RCC 7860 (cell line): Measurements from ENCODE around the gene C2orf78.
"Not testable (repeated sequence)": the region's sequence is repeated elsewhere in the genome, so short reads cannot be mapped to it uniquely, and the experiment has no call there.

Experiments used
- DNase-seq: peaks from one replicate; pipeline ENCODE4 v3.0.0-alpha.2; 2015; ENCODE audit warnings: low spot score
- FAIRE-seq: peaks from 2 replicates; lab custom pipeline; 2012; peaks lifted over from hg19 to GRCh38; lab: Jason Lieb, UNC

Gene C2orf78

DNA sequence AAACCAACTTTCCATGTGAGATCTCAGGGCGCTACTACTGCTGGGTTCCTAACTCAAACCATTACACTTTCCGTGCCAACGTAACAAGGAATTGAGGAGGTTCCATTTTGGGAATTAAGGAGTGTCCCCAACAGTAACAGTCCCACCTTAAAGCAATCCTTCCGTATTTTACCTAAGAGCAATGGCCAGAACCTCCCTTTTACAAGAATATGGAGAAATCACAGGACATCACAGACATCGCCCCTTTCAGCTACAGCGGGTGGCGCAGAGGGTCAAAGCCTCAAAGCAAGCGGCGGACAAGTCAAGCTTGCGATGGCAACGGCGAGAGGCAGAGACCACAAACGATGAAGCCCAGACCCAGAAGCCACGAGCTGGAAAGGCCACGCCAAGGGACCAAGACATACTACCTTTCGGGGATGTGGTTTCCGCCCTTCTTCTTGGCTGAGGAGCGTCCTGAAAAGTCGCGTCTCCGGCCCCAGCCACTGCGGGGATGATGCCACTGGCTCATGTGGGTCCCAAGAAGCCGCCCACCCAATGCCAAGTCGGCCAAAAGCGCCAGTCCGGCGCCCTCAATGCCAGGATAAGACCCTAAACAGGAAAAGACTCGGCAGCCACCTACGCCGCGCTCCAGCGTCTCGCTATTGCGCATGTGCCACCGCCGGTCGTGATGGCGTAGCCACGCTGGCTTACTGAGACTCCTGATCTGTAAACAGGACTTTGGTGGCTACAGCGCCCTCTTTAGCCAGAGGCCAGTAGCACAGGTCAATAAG is 4.3 kb upstream of the C2orf78 start, which contains the start of gene DUSP11:
TSS of gene DUSP11 (minus strand) at position 637 of the 770 bp plus-strand sequence. CDS start at position 508, 129 bp downstream.
- peak; percentile 75 for FAIRE-seq
- peak; percentile 87 for DNase-seq

DNA sequence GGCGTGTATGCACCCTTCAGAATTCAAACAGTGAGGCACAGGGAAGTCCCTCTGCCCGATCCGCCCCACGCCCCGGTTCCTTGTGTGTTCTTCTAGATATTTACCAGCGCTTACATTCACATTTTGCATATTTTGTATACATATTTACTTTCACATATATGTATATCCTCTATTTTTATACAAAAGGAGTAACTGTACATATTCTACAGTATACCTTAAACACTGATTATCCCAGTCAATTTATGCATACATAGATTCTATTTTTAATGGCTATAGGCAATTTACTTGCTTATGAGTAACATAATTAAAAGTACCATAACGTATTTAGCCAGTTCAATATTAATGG is 3.8 kb upstream of the C2orf78 start:
- DNase-seq (no peak), FAIRE-seq (no peak)

DNA sequence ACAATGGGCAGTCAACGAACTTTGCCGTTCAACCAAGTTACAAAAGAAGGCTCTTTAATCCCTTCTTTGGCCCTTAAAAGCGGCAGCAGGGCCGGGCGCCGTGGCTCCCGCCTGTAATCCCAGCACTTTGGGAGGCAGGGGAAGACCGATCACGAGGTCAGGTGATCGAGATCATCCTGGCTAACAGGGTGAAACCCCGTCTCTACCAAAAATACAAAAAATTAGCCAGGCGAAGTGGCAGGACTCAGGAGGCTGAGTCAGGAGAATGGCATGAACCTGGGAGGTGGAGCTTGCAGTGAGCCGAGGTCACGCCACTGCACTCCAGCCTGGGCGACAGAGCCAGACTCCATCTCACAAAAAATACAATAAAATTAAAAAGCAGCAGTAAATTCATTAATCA is 581 bp upstream of the C2orf78 start:
- peak; percentile 48 for DNase-seq
- FAIRE-seq = not testable (repeated sequence)

DNA sequence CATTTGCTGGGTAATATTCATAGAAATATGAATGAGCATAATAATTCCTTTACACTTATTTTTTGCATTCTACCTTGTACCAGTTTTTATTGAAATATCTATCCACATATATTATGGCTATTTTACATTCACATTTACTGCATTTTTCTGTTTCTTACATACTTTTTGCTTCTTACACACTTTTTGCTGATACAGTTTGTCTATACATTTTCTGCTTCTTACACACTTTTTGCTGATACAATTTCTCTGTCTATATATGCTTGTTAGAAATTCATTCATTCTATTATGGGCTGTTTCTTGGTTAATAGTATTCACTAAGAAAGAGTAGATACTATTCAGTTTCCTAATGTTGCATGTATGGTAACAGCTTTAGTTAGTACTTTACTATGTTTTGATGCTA is 27.9 kb downstream of the C2orf78 start:
- no peak for DNase-seq
- FAIRE-seq = no peak

DNA sequence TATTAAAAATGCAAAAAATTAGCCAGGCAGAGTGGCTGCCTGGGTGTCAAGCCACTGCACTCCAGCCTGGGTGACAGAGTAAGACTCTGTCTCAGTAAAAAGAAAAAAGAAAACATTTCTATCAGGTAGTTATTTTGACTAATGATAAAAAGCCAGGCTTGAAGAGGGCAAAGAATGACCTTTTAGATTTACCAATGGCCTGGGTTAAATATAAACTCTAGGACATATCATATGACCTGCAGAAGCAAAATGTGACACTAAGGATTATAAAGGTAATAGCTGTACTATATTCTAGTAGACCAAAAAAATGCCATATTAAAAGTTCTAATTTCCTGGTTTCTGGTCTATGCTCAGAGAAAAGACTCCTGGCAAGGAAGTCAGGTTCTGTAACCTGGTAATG is 28.7 kb downstream of the C2orf78 start:
- no peak for FAIRE-seq
- DNase-seq = no peak

DNA sequence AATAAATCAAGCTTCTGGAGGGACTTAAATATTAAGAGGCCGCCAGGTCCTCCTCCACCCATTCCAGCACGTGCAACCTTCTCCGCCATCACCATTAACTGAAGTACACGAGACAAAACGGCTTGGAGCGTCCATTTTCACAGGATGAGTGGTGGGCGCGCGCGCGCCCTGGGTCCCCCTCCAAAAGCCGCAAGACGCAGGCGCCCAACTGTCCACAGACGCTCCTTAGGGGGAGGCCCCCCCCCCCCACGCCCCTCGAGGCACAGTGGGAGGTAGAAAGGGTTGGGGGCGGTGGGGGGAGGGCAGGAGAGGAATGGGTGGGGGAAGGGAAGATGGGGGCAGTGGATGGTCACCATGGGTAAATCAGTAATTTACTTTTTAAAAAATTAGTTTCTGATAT is 34.3 kb downstream of the C2orf78 start:
- FAIRE-seq (no peak), DNase-seq (no peak)

DNA sequence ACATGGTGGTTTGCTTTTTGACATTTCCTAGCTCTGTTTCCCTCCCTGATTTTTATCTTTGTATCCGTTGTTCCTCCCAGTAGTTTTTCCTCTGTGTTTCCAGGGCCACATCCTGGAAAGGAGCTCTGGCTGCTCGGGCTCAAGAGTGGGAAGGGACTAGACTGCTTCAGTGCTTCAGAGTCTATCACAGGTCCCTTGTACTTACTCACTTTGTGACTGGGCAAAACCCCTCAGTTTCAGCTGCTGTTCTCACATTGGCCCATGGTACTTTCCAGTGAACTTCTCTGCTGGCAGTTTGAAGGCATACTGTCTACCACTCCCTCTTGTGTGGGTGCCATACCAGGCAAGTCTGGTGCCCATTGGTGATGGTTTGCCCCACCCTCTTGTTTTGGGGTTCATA is 37.2 kb downstream of the C2orf78 start:
- DNase-seq (no peak), FAIRE-seq (no peak)

DNA sequence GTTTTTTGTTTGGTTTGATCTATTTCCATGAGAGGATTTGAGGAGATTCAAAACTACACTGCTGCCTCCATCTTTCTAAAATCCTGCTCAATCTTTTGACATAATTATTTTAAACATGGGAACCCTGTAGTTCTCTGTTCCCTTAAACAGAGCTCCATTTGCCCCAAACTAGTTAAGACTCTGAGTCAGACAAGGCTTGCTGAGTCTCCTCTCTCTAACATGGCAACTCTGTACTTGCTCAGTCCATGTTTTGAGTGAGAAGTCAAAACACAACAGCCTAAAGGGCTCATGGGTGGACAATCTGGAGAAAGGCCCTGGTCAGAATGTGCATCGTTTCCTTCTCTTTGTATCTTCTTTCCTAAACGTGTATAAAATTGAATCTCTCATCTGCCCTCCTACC is 37.7 kb downstream of the C2orf78 start:
- DNase-seq (no peak), FAIRE-seq (no peak)

DNA sequence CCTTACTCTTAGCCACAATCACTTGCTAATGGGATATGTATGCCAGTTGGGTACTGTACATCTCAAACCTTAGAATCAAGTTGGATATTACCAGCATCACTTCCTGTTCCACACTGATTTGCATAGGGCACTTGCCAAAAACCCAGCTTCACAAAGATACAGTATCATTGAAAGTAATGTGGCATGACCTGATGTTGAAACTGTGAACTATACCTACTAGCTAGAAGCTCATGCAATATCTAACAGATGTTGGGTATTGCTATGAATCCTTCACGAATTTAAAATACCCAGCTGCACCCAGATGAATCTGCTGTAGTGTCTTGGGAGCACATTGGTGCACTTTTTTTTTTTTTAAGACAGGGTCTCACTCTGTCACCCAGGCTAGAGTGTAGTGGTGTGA is 38.3 kb downstream of the C2orf78 start:
- no peak for DNase-seq
- no peak for FAIRE-seq

DNA sequence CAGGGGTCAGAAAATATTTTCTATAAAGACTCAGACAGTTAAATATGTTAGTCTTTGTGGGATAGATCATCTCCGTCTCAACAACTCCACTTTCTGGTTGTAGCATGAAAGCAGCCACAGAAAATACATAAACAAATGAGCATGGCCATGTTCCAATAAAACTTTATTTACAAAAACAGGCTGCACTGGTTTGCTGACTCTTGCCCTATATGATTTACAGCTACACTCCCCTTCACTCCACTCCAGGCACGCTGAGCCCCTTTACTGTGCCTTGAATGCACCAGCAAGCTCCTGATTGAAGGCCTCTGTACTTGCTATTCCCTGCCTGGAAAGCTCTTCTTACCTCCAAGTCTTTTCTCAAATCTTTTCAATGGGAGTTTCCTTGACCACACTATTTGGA is 39.0 kb downstream of the C2orf78 start:
- FAIRE-seq (no peak), DNase-seq (no peak)

DNA sequence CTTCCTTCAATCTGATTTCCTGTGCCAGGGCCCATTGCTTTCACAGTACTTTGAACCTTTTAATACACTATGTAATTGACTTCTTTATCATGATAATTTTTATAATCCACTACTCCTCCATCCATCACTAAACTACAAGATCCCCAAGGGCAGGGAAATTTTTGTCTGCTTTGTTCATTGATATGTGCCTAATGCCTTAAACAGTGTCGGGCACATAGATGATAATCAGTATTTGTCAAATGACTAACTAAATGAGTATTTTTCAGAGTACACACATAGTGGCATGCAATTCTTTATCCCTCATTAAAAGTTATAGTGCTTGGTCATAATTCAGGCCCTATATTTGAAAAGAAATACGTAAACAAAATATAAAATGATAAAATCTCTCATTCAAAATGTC is 39.4 kb downstream of the C2orf78 start:
- no peak for DNase-seq
- FAIRE-seq = no peak

DNA sequence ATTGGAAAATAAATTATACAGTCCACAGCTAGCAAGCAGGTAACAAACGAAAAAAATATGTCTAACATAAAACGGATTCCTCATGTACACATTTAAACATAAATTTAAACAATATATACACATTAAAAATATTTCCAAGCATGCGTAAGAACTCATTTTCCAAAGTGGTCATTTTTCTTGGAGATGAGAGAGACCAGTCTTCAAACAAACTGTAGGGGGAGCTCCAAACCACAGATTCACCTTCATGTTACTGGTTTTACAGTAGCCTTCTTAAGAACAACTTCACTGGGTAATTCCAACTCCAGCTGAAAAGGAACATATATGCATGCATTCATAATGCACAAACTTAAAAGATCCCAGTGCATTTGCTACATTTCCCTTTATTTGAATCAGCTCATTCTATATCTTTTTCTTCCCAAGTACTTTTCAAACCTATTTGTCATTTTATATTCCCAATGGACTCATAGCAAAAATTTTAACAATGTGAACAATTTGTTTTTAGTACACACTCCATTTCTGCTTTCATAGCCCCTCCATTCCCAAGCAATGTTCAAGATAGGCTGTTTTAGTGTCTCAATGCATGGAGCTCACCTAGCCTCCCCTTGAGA is 40.0 kb downstream of the C2orf78 start:
- DNase-seq (peak; percentile 56), FAIRE-seq (peak; percentile 80)

DNA sequence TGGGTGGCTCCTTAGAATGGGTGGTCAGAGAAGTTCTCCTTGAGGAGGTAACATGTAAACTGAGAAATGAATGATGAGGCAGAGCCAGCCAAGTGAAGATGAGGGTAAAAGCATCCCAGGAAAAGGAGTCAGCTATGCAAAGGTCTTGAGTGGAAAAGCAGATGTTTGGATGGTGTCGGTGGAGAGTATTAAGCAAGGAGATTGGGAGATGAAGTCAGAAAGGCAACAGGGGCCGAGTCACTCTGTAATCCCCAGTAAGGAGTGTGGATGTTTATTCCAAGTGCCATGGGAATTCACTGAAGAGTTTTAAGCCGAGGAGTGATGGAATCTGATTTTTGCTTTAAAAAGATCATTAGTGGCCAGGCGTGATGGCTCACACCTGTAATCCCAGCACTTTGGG is 41.4 kb downstream of the C2orf78 start:
- no peak for FAIRE-seq
- DNase-seq = no peak

DNA sequence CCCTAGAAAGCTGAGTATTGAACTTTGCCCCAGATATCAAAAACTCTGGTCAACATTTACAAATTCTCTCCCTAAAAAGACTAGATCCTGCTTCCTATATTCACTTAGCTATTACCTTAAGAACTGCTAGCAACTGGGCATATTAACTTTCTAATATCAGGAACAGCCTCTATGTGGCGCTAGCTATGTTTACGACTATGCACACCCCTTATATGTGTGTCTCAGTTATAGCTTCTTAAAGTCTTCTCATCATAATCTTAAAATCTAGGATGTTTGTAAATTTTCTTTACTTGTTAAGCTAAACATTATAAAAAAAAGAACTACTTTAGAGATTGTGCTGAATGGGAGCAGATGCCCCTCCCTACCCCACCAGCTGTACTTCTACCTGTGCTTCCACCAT is 43.0 kb downstream of the C2orf78 start:
- peak; percentile 44 for FAIRE-seq
- DNase-seq = peak; percentile 37

DNA sequence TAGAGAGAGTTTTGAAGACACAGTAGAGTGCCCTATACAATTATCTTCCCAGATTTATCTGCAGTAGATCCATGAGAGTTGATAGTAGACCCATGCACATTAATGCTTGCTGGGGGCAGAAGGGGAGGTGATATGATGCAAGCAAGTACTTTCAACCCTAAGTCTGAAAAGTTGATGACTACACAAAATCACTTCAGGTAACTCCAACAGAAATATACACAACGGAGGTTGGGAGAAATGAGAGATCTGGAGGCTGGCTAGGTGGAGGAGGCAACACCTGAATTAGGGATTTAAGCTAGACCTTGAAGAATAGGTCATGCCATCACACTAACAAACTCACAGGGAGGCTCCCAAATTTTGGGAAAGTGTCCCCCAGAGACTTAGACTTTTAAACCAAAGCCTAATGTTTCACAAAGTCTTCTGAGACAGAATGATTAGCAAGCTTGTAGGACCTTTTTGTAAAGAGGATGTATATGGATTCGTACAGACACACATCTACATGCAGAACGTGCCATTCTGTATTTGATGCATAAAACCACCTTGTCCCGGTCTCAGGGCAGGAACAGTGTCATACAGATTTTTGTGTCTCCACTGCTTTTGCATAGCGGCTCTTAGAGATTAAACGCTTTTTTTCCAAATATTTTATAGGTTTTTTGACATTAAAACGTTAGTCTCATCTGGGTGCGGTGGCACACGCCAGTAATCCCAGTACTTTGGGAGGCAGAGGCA is 43.8 kb downstream of the C2orf78 start:
- FAIRE-seq = no peak
- DNase-seq = no peak

DNA sequence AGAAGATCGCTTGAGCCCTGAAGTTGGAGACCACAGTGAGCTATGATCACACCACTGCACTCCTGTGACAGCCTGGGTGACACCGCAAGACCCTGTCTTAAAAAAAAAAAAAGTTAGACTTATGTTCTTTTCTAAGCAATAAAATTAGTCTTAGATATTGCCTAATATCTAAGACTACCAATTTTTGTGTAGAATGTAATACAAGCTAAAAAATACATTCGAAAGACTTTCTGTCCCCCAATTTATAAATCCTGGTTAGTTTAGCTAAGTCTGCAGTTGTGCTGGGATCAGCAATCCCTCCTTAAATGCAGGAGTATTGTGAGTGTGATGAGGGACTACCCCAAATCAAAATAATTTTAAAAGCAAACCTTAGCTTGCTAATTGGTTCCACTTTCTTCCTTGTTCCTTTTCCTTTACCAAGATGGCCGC is 44.4 kb downstream of the C2orf78 start:
- FAIRE-seq (no peak), DNase-seq (no peak)

DNA sequence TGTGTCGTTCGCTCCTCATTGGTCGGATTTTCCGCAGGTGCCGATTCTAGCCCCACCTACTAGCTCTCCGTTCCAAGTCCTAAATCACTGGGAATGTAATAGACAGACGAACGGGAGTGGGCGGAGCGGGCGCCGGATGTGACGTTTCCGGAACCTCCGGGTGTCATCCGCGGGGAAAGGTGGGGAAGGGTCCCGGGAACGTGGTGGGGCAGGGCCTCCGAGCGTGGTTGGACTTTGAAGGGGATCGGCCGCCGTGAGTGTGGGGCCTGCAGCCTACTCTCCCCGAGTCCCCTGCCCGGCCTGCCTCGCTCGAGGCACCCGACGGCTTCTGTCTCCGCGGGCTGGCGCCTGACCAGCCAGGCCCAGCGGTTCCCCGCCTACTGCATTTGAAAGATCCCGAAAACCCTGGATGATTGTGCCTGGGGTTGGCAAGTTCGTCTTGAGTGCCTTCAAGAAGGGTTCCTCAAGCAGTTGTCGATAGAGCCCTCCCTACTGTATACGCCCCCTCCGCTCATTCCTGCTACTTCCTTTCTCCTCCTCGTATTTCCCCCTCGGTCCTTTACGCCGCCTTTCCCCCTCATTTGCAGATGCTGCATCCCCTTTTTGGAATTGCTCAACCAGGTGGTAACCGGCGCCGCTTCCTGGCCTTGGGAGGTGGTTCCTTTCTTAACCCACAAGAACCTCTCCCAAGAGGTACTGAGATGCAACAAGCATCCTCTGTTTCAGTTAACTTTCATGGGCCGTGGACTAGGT is 45.0 kb downstream of the C2orf78 start, which contains the start of gene STAMBP:
TSS of gene STAMBP (plus strand) at position 144 of the 753 bp plus-strand sequence. CDS start 1,896 bp downstream, outside the sequence.
- DNase-seq (peak; percentile 91), FAIRE-seq (peak; percentile 89)

DNA sequence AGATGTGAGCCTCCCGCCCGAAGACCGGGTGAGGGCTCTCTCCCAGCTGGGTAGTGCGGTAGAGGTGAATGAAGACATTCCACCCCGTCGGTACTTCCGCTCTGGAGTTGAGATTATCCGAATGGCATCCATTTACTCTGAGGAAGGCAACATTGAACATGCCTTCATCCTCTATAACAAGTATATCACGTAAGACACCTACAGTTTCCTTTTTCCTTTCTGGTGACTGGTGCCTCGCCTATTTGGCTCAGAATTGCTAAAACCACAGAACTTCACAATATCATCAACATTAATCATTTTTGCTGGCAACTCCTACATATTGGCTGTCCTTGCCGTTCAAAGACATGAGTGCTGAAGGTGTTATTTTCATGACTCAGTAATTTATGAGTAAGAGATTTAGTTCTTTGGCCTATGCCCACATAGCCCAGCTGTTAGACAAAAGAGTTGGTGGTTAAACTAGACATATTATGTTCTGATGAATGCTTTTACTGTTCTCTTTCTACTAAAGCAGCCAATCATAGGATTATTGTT is 47.0 kb downstream of the C2orf78 start:
- DNase-seq = peak; percentile 99
- peak; percentile 98 for FAIRE-seq

DNA sequence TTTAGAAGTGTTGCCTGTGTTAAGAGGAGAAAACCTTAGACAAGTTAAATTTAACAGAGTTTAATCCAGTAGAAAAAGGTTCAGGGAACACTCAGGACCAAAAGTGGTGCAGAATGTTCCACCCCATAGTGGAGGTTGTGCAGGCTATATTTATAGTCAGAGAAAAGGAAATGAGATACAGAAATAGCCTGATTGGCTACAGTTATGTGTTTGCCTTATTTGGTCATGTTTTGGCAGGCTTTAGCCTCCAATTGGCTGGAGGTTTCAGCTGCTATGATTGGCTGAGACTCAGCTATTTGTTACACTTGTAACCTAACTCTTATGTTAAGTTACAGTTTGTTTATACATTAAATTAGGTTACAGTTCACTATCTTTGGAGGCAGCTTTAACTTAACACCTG is 48.9 kb downstream of the C2orf78 start:
- no peak for FAIRE-seq
- no peak for DNase-seq

DNA sequence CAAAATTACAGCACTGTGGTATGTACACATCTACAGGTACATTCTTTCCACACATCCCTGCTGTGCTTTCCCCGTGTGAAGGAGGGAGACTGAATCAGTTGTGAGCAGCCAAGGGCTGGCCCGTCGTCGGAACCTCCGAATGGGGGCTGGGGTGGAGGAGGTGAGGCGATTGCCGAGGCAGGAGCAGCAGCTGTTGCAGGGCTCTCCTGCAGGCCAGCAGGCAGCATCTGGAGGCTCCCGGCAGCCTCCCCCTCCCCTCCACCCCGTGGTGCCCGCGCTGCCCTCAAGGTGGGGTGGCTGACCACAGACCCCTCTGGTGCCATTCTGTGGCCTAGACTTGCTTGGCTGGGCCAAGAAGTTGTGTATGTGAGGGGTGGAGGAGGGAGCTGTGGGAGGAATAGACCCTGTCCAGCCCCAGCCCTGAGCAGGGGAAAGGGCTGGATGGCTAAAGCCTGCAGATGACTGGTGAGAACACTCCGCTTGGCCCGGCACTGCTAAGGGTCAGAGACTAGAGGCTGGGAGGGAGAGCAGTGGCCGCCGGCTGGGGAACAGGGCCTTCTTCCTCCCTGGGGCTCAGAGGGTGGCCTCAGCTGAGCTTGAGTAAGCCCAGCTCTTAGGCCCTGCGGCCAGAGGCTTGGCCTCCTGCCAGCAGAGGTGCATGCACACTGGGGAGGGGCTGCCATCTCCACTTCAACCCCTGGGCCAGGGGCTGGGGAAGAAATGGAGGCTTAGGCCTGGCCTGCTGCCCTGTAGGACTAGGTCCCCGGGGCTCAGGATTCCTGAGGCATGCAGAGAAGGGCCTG is 52.4 kb downstream of the C2orf78 start:
- DNase-seq (no peak), FAIRE-seq (no peak)
